ENCODE measurements around the gene PANK1. TPM values are rescaled to one million over a fixed set of nuclear protein-coding genes. Genes with fewer than 3 reads are reported as not detected.

Gene PANK1
- total RNA-seq, 1 experiment from 2014 or later, result 31.6 TPM

GRCh38 chr10:89615824-89616223, 29.2 kb downstream of the PANK1 start:
- H3K36me3 ChIP-seq (replicated peaks; ENCODE audit: control insufficient read depth, insufficient read depth, low read length), result peaks cover 6% of the 10 kb centered on the region
- DNase-seq, result no peak

GRCh38 chr10:89615112-89615511, 29.9 kb downstream of the PANK1 start:
- no peak for DNase-seq
- H3K36me3 ChIP-seq (replicated peaks; ENCODE audit: control insufficient read depth, insufficient read depth, low read length), result peaks cover 7% of the 10 kb centered on the region
- H3K27me3 ChIP-seq (ENCODE audit: control insufficient read depth, insufficient read depth, low read length), result no peaks in the 10 kb centered on the region
- H3K4me3 ChIP-seq (ENCODE audit: insufficient read depth, low read depth, low read length), result no peak overlapping the region

More at GRCh38 chr10:89615824-89616223, 29.2 kb downstream of the PANK1 start:
- Histone ChIP-seq H3K27me3 (ENCODE audit: control insufficient read depth, insufficient read depth, low read length) (no peaks in the 10 kb centered on the region), H3K4me3 (ENCODE audit: insufficient read depth, low read depth, low read length) (no peak overlapping the region)

DNA sequence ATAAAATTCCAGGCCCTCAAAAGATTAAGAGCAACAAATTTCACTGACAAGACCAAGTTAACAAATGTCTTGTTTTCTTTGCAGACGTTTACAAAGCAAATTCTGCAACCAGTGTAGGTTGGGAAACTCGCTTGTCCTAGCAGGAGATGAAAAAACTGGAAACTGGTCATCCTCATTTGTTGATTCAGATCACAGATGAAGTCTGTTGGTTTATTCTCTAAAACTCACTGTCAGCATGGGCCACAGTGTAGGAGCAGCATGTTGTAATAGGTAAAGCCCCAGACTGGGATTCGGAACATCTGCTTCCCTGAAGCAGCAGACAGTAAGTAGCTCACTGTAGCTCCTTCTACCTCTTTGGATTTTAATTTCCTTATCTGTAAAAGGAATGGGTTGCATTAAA, 31.5 kb downstream of the PANK1 start:
- DNase-seq, result no peak
- Histone ChIP-seq H3K4me3 (ENCODE audit: insufficient read depth, low read depth, low read length) (no peak overlapping the region), H3K36me3 (replicated peaks; ENCODE audit: control insufficient read depth, insufficient read depth, low read length) (peaks cover 9% of the 10 kb centered on the region), H3K27me3 (ENCODE audit: control insufficient read depth, insufficient read depth, low read length) (no peaks in the 10 kb centered on the region)

DNA sequence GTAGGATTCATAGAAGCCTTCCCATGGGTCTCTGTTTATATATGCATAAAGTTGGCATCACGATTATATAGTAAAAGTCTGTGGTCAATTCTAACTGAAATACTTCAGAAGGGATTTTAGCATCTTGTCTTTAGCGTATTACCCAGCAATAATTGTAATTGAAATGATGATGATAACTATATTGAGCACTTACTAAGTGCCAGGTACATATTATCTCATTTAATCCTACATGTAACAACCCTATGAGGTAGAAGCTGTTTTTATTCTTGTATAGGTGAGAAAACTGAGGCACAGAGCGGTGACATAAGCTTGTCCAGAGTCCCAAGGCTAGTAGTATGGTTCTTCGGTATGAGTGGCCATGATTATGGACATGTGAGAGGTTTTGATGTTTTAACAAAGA, 33.8 kb downstream of the PANK1 start:
- no peak overlapping the region for H3K4me3 ChIP-seq (ENCODE audit: insufficient read depth, low read depth, low read length)
- no peaks in the 10 kb centered on the region for H3K27me3 ChIP-seq (ENCODE audit: control insufficient read depth, insufficient read depth, low read length)
- peaks cover 9% of the 10 kb centered on the region for H3K36me3 ChIP-seq (replicated peaks; ENCODE audit: control insufficient read depth, insufficient read depth, low read length)
- no peak for DNase-seq

DNA sequence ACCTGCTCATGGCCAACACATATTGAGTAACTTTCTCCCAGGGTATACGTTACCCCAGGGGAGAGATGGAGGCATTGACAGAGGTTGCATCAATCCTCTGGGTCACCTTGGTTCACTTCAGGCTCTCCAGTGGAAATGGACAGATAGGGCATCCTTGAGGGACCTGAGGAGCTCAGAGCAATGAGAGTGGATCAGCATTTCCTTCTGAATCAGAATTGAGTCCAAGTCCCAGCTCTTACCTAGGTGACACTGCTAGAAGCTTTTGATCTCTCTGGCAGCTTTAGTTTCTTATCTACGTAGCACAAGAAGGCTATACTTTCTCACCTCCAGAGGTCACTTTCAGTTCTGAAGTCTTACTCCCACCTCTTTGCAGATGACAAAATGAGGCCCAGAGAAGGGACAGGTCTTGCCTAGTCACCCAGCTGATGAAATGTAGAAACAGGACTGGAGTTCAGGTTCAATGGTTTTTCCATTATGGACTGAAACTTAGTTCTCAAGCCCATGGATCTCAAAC, 35.2 kb downstream of the PANK1 start:
- H3K27me3 ChIP-seq (ENCODE audit: control insufficient read depth, insufficient read depth, low read length), result no peaks in the 10 kb centered on the region
- no peak for DNase-seq
- H3K4me3 ChIP-seq (ENCODE audit: insufficient read depth, low read depth, low read length), result no peak overlapping the region
- H3K36me3 ChIP-seq (replicated peaks; ENCODE audit: control insufficient read depth, insufficient read depth, low read length), result peaks cover 9% of the 10 kb centered on the region

DNA sequence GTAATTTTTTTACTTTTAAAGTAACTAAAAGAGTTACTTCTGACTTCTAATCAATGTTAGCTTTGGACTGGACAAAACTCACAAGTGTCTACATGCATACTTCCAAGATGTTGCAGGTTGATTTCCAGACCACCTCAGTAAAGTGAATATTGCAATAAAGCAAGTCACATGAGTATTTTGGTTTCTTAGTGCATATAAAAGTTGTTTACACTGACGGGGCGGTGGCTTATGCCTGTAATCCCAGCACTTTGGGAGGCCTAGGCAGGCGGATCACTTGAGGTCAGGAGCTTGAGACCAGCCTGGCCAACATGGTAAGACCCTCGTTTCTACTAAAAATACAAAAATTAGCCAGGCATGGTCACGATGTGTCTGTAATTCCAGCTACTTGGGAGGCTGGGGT, 40.8 kb downstream of the PANK1 start:
- DNase-seq, result no peak
- H3K27me3 ChIP-seq (ENCODE audit: control insufficient read depth, insufficient read depth, low read length), result no peaks in the 10 kb centered on the region

GRCh38 chr10:89602919-89603318, 42.1 kb downstream of the PANK1 start:
- H3K36me3 ChIP-seq (replicated peaks; ENCODE audit: control insufficient read depth, insufficient read depth, low read length), result peaks cover 2% of the 10 kb centered on the region
- no peak overlapping the region for H3K4me3 ChIP-seq (ENCODE audit: insufficient read depth, low read depth, low read length)
- no peaks in the 10 kb centered on the region for H3K27me3 ChIP-seq (ENCODE audit: control insufficient read depth, insufficient read depth, low read length)
- DNase-seq, result no peak

More for the DNA sequence above, 40.8 kb downstream of the PANK1 start:
- no peak overlapping the region for H3K4me3 ChIP-seq (ENCODE audit: insufficient read depth, low read depth, low read length)
- H3K36me3 ChIP-seq (replicated peaks; ENCODE audit: control insufficient read depth, insufficient read depth, low read length), result peaks cover 2% of the 10 kb centered on the region

DNA sequence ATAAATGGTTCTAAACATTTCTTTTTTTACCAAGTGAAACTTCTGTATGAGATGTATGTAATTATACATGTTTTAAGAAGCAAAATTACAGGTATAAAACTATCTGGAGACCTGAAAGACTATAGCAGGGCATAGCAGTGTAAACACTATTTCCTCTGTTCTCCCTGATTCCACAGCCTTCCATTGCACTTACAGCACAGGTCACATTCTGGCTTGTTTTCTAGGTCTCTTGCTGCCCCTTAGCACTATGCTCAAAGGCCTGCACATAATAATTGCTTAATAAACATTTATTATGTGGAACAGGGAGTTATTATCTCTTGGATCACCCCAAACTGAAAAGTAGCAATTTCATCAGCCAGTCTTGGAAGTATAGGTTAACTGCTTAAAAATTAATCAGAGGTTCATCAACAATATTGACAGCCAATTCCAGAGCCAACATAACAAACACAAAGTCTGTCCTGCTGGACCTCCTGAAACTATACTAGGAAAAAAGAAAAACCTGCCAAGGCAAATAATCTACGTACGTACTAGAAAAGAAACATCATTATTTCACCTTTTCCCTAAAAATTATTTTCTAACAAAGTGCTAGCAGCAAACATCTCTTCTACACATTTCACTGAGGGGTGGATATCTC, 43.2 kb downstream of the PANK1 start:
- H3K4me3 ChIP-seq (ENCODE audit: insufficient read depth, low read depth, low read length), result no peak overlapping the region
- no peak for DNase-seq
- no peaks in the 10 kb centered on the region for H3K27me3 ChIP-seq (ENCODE audit: control insufficient read depth, insufficient read depth, low read length)
- peaks cover 2% of the 10 kb centered on the region for H3K36me3 ChIP-seq (replicated peaks; ENCODE audit: control insufficient read depth, insufficient read depth, low read length)

DNA sequence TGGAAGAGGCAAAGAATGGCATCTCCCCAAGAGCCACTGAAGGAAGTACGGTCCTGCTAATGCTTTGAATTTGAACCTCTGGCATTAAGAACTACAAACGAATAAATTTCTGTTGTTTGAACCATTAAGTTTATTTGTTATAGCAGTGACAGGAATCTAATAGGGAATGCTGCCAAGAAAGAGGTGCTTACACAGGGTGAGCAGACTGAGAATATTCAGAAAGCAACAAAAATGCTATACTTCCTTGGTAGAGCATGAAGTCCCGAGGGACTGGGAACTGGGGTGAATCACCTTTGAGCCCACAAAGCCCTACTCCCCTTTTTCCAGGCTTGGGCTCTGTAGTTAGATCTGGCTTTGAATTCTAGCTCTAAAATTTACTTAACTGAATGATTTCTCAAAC, 45.0 kb downstream of the PANK1 start:
- peaks cover 2% of the 10 kb centered on the region for H3K36me3 ChIP-seq (replicated peaks; ENCODE audit: control insufficient read depth, insufficient read depth, low read length)
- no peaks in the 10 kb centered on the region for H3K27me3 ChIP-seq (ENCODE audit: control insufficient read depth, insufficient read depth, low read length)
- no peak for DNase-seq
- no peak overlapping the region for H3K4me3 ChIP-seq (ENCODE audit: insufficient read depth, low read depth, low read length)

DNA sequence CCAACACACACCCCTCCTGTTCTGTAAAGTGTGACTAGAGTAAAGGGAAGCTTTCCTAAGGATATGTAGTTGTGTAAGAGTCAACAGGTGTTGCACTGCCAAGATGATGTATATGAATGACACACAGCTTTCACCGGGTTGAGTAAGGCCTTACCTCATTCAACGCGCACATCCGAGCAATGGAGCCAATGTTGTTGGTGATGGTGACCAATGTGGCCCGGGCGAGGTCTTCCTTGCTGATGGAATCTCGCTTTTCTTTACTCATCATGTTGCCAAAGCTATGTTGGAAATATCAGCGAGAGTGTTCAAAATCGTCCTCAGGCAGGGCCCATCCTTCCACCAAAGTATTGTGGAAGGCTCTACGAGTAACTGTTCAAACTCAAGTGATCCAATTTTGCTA, 52.0 kb downstream of the PANK1 start:
- no peak for DNase-seq
- Histone ChIP-seq H3K27me3 (ENCODE audit: control insufficient read depth, insufficient read depth, low read length) (no peaks in the 10 kb centered on the region), H3K4me3 (ENCODE audit: insufficient read depth, low read depth, low read length) (no peak overlapping the region), H3K36me3 (replicated peaks; ENCODE audit: control insufficient read depth, insufficient read depth, low read length) (peaks cover 12% of the 10 kb centered on the region)

GRCh38 chr10:89592539-89592938, 52.5 kb downstream of the PANK1 start:
- no peak for DNase-seq
- H3K4me3 ChIP-seq (ENCODE audit: insufficient read depth, low read depth, low read length), result no peak overlapping the region
- no peaks in the 10 kb centered on the region for H3K27me3 ChIP-seq (ENCODE audit: control insufficient read depth, insufficient read depth, low read length)
- H3K36me3 ChIP-seq (replicated peaks; ENCODE audit: control insufficient read depth, insufficient read depth, low read length), result peaks cover 12% of the 10 kb centered on the region

DNA sequence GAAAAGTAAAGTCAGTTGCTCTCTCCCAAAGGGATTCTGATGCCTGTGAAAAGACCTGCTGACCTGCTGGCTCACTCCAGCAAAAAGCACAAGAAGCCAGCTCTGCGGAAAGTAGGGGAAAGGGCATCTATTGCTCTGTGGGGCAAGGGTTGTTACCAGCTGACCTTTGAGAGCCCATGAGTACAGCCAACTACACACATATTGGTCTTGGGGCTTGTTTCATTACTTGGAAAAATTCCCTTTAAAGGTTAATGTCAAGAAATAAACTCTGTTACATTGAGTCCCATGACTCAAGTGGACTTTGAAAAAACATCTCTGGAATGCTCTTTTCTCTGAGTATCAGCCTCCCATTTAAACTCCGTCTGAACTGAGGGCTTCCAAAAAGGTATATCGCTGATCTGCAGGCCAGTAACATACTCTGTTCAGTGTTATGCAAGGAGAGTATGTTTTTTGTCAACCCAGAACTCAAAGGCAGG, 53.2 kb downstream of the PANK1 start:
- Histone ChIP-seq H3K27me3 (ENCODE audit: control insufficient read depth, insufficient read depth, low read length) (no peaks in the 10 kb centered on the region), H3K36me3 (replicated peaks; ENCODE audit: control insufficient read depth, insufficient read depth, low read length) (peaks cover 12% of the 10 kb centered on the region), H3K4me3 (ENCODE audit: insufficient read depth, low read depth, low read length) (no peak overlapping the region)
- DNase-seq, result no peak

DNA sequence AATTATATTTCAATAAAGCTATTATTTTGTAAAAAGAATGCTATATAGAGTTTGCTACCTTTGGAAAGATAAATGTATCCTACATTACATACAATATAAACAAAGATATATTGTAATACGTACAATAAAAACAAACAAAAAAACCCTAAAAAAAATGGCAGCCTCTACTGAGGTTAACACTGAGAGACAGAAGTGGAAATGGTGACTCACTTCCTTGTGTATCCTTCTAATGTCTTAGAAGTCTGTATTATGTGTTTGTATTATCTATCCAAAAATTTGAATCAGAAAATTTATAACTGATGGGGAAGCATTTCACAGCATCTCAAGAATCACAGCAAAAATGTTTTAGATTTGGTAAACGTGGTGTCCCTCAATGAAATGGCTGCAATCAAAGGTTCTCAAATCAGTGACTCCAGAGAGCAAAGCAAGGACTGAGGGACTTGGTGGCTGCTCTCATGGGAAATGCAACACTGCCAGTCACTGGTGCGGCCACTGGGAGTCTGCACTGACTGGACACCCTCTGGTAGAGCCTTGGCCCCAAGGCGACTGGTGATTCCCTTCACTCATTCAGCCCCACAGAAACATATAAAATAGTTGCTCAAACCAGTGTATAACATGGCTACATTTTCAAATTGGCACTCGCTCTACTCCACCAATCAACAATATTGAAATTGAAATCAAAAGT, 53.8 kb downstream of the PANK1 start:
- Histone ChIP-seq H3K27me3 (ENCODE audit: control insufficient read depth, insufficient read depth, low read length) (no peaks in the 10 kb centered on the region), H3K4me3 (ENCODE audit: insufficient read depth, low read depth, low read length) (no peak overlapping the region), H3K36me3 (replicated peaks; ENCODE audit: control insufficient read depth, insufficient read depth, low read length) (peaks cover 12% of the 10 kb centered on the region)
- no peak for DNase-seq

GRCh38 chr10:89590326-89590725, 54.7 kb downstream of the PANK1 start:
- Histone ChIP-seq H3K36me3 (replicated peaks; ENCODE audit: control insufficient read depth, insufficient read depth, low read length) (peaks cover 12% of the 10 kb centered on the region), H3K27me3 (ENCODE audit: control insufficient read depth, insufficient read depth, low read length) (no peaks in the 10 kb centered on the region), H3K4me3 (ENCODE audit: insufficient read depth, low read depth, low read length) (no peak overlapping the region)
- DNase-seq, result no peak

GRCh38 chr10:89589101-89589720, 55.8 kb downstream of the PANK1 start:
- peaks cover 12% of the 10 kb centered on the region for H3K36me3 ChIP-seq (replicated peaks; ENCODE audit: control insufficient read depth, insufficient read depth, low read length)
- DNase-seq, result no peak
- H3K4me3 ChIP-seq (ENCODE audit: insufficient read depth, low read depth, low read length), result no peak overlapping the region
- no peaks in the 10 kb centered on the region for H3K27me3 ChIP-seq (ENCODE audit: control insufficient read depth, insufficient read depth, low read length)

Measured in H7 (cell line).